ENCODE results near the gene ATP8B3.
A peak's percentile ranks its signal among the peaks of the same experiment; 100 is the strongest.

ATP8B3 gene

GRCh38 chr19:1816530-1817298 is 4.6 kb upstream of the ATP8B3 start:
- peaks cover 36% of the 10 kb centered on the region for H3K36me3 ChIP-seq (ENCODE audit: insufficient read depth, low read length)
- peaks cover 8% of the 10 kb centered on the region for H3K4me1 ChIP-seq (ENCODE audit: control insufficient read depth, insufficient read depth, low read length)
- no peak overlapping the region for H3K4me3 ChIP-seq (ENCODE audit: low read length)
- no peak overlapping the region for H3K4me2 ChIP-seq (ENCODE audit: low read length)
- no peaks in the 10 kb centered on the region for H3K27me3 ChIP-seq (ENCODE audit: control insufficient read depth, insufficient read depth, low read length)
- H3K9me3 ChIP-seq (replicated peaks; ENCODE audit: low read length), result no peaks in the 10 kb centered on the region
- no peak overlapping the region for H3K9ac ChIP-seq (ENCODE audit: low read depth, low read length)

GRCh38 chr19:1815605-1816529 is 3.8 kb upstream of the ATP8B3 start:
- no peaks in the 10 kb centered on the region for H3K27me3 ChIP-seq (ENCODE audit: control insufficient read depth, insufficient read depth, low read length)
- H3K4me3 ChIP-seq (ENCODE audit: low read length), result no peak overlapping the region
- no peak overlapping the region for H3K9ac ChIP-seq (ENCODE audit: low read depth, low read length)
- H3K4me2 ChIP-seq (ENCODE audit: low read length), result no peak overlapping the region
- peaks cover 32% of the 10 kb centered on the region for H3K36me3 ChIP-seq (ENCODE audit: insufficient read depth, low read length)
- peaks cover 14% of the 10 kb centered on the region for H3K4me1 ChIP-seq (ENCODE audit: control insufficient read depth, insufficient read depth, low read length)
- H3K9me3 ChIP-seq (replicated peaks; ENCODE audit: low read length), result no peaks in the 10 kb centered on the region

- no peak overlapping the region for H3K9ac ChIP-seq (ENCODE audit: low read depth, low read length)
- H3K4me2 ChIP-seq (ENCODE audit: low read length), result no peak overlapping the region
- no peaks in the 10 kb centered on the region for H3K27me3 ChIP-seq (ENCODE audit: control insufficient read depth, insufficient read depth, low read length)
These were observed 2.9 kb upstream of the ATP8B3 start for GRCh38 chr19:1814833-1815604.

GRCh38 chr19:1814391-1814790 is 2.3 kb upstream of the ATP8B3 start:
- H3K4me3 ChIP-seq (ENCODE audit: low read length), result no peak overlapping the region
- peaks cover 14% of the 10 kb centered on the region for H3K4me1 ChIP-seq (ENCODE audit: control insufficient read depth, insufficient read depth, low read length)
- peaks cover 24% of the 10 kb centered on the region for H3K36me3 ChIP-seq (ENCODE audit: insufficient read depth, low read length)
- no peaks in the 10 kb centered on the region for H3K27me3 ChIP-seq (ENCODE audit: control insufficient read depth, insufficient read depth, low read length)
- H3K9me3 ChIP-seq (replicated peaks; ENCODE audit: low read length), result no peaks in the 10 kb centered on the region
- no peak overlapping the region for H3K9ac ChIP-seq (ENCODE audit: low read depth, low read length)
- no peak overlapping the region for H3K4me2 ChIP-seq (ENCODE audit: low read length)

More at GRCh38 chr19:1814833-1815604, 2.9 kb upstream of the ATP8B3 start:
- Histone ChIP-seq H3K4me3 (ENCODE audit: low read length) (no peak overlapping the region), H3K36me3 (ENCODE audit: insufficient read depth, low read length) (peaks cover 25% of the 10 kb centered on the region), H3K9me3 (replicated peaks; ENCODE audit: low read length) (no peaks in the 10 kb centered on the region), H3K4me1 (ENCODE audit: control insufficient read depth, insufficient read depth, low read length) (peaks cover 14% of the 10 kb centered on the region)

- H3K4me1 ChIP-seq (ENCODE audit: control insufficient read depth, insufficient read depth, low read length), result peaks cover 14% of the 10 kb centered on the region
- H3K9ac ChIP-seq (ENCODE audit: low read depth, low read length), result peak overlapping the region; percentile 73
- H3K9me3 ChIP-seq (replicated peaks; ENCODE audit: low read length), result no peaks in the 10 kb centered on the region
- H3K36me3 ChIP-seq (ENCODE audit: insufficient read depth, low read length), result peaks cover 24% of the 10 kb centered on the region
- H3K4me3 ChIP-seq (ENCODE audit: low read length), result peak overlapping the region; percentile 77
- peak overlapping the region; percentile 94 for H3K4me2 ChIP-seq (ENCODE audit: low read length)
- no peaks in the 10 kb centered on the region for H3K27me3 ChIP-seq (ENCODE audit: control insufficient read depth, insufficient read depth, low read length)
These were observed 1.4 kb upstream of the ATP8B3 start for GRCh38 chr19:1813192-1814182.

GRCh38 chr19:1812426-1813191 is 533 bp upstream of the ATP8B3 start:
- peak overlapping the region; percentile 73 for H3K9ac ChIP-seq (ENCODE audit: low read depth, low read length)
- H3K4me2 ChIP-seq (ENCODE audit: low read length), result peak overlapping the region; percentile 94
- H3K9me3 ChIP-seq (replicated peaks; ENCODE audit: low read length), result no peaks in the 10 kb centered on the region
- H3K4me3 ChIP-seq (ENCODE audit: low read length), result peak overlapping the region; percentile 77
- no peaks in the 10 kb centered on the region for H3K27me3 ChIP-seq (ENCODE audit: control insufficient read depth, insufficient read depth, low read length)
- peaks cover 14% of the 10 kb centered on the region for H3K4me1 ChIP-seq (ENCODE audit: control insufficient read depth, insufficient read depth, low read length)
- H3K36me3 ChIP-seq (ENCODE audit: insufficient read depth, low read length), result peaks cover 16% of the 10 kb centered on the region

GRCh38 chr19:1811472-1811894 is 593 bp downstream of the ATP8B3 start:
- Histone ChIP-seq H3K4me1 (ENCODE audit: control insufficient read depth, insufficient read depth, low read length) (peaks cover 14% of the 10 kb centered on the region), H3K4me3 (ENCODE audit: low read length) (peak overlapping the region; percentile 77), H3K36me3 (ENCODE audit: insufficient read depth, low read length) (peaks cover 10% of the 10 kb centered on the region), H3K9me3 (replicated peaks; ENCODE audit: low read length) (no peaks in the 10 kb centered on the region), H3K9ac (ENCODE audit: low read depth, low read length) (peak overlapping the region; percentile 69), H3K4me2 (ENCODE audit: low read length) (peak overlapping the region; percentile 94), H3K27me3 (ENCODE audit: control insufficient read depth, insufficient read depth, low read length) (no peaks in the 10 kb centered on the region)

- H3K4me2 ChIP-seq (ENCODE audit: low read length), result no peak overlapping the region
- H3K4me3 ChIP-seq (ENCODE audit: low read length), result no peak overlapping the region
- H3K9ac ChIP-seq (ENCODE audit: low read depth, low read length), result no peak overlapping the region
- peaks cover 14% of the 10 kb centered on the region for H3K4me1 ChIP-seq (ENCODE audit: control insufficient read depth, insufficient read depth, low read length)
- H3K9me3 ChIP-seq (replicated peaks; ENCODE audit: low read length), result no peaks in the 10 kb centered on the region
- H3K36me3 ChIP-seq (ENCODE audit: insufficient read depth, low read length), result peaks cover 3% of the 10 kb centered on the region
- no peaks in the 10 kb centered on the region for H3K27me3 ChIP-seq (ENCODE audit: control insufficient read depth, insufficient read depth, low read length)
These were observed 1.5 kb downstream of the ATP8B3 start for GRCh38 chr19:1810439-1811160.

- peaks cover 14% of the 10 kb centered on the region for H3K4me1 ChIP-seq (ENCODE audit: control insufficient read depth, insufficient read depth, low read length)
- H3K9ac ChIP-seq (ENCODE audit: low read depth, low read length), result no peak overlapping the region
- H3K4me2 ChIP-seq (ENCODE audit: low read length), result no peak overlapping the region
- H3K36me3 ChIP-seq (ENCODE audit: insufficient read depth, low read length), result no peaks in the 10 kb centered on the region
- H3K27me3 ChIP-seq (ENCODE audit: control insufficient read depth, insufficient read depth, low read length), result no peaks in the 10 kb centered on the region
- H3K4me3 ChIP-seq (ENCODE audit: low read length), result no peak overlapping the region
- H3K9me3 ChIP-seq (replicated peaks; ENCODE audit: low read length), result no peaks in the 10 kb centered on the region
These were observed 2.4 kb downstream of the ATP8B3 start for GRCh38 chr19:1809678-1810077.

All from skeletal muscle satellite cell (primary cell).